OCI-LY1 (cell line): ENCODE results near the gene MCF2L.

Experiments used
- H2AFZ ChIP-seq: fragments of 200-600 bp; sonication (generic), shearing (Covaris generic); 2 replicates; pipeline ENCODE4 v1.6.0; 2014; ENCODE audit warnings: antibody characterized with exemption, mild to moderate bottlenecking, low read length
- H3F3A ChIP-seq: fragments of 200-600 bp; sonication (generic), shearing (Covaris generic); 2 replicates; pipeline ENCODE4 v1.6.0; 2014; ENCODE audit warnings: mild to moderate bottlenecking, antibody characterized with exemption, low read length, moderate library complexity; ENCODE audit not compliant: insufficient read depth
- H3K27ac ChIP-seq: fragments of 200-600 bp; sonication (generic); 2 replicates; pipeline ENCODE4 v1.5.1; 2014; ENCODE audit warnings: low read length, mixed run types, mild to moderate bottlenecking, low read depth; ENCODE audit not compliant: poor library complexity, severe bottlenecking
- H3K27me3 ChIP-seq: fragments of 200-600 bp; sonication (generic); 2 replicates; pipeline ENCODE4 v1.6.0; 2014; ENCODE audit warnings: antibody characterized with exemption, mild to moderate bottlenecking, low read length, moderate library complexity; ENCODE audit not compliant: insufficient read depth
- H3K36me3 ChIP-seq: fragments of 200-600 bp; sonication (generic); 2 replicates; pipeline ENCODE4 v1.6.1; 2014; ENCODE audit warnings: mild to moderate bottlenecking, antibody characterized with exemption, low read length, moderate library complexity, mixed read lengths; ENCODE audit not compliant: insufficient read depth
- H3K4me1 ChIP-seq: fragments of 200-600 bp; sonication (generic); 2 replicates; pipeline ENCODE4 v1.5.1; 2014; ENCODE audit warnings: mild to moderate bottlenecking, low read length, moderate library complexity; ENCODE audit not compliant: insufficient read depth, severe bottlenecking
- H3K4me2 ChIP-seq: fragments of 200-600 bp; sonication (generic), shearing (Covaris generic); 2 replicates; pipeline ENCODE4 v1.6.1; 2014; ENCODE audit warnings: low read length
- H3K4me3 ChIP-seq: fragments of 200-600 bp; sonication (generic); 2 replicates; pipeline ENCODE4 v1.5.1; 2014; ENCODE audit warnings: low read length, low read depth, mild to moderate bottlenecking, mixed read lengths; ENCODE audit not compliant: poor library complexity, severe bottlenecking
- H3K79me2 ChIP-seq: fragments of 200-600 bp; shearing (Covaris generic); 2 replicates; pipeline ENCODE4 v1.6.1; 2016; ENCODE audit warnings: mixed run types, low read length, mixed read lengths; ENCODE audit not compliant: insufficient read depth
- H3K9ac ChIP-seq: fragments of 200-600 bp; sonication (generic), shearing (Covaris generic); 2 replicates; pipeline ENCODE4 v1.6.1; 2014; ENCODE audit warnings: mild to moderate bottlenecking, low read length, mixed read lengths
- H3K9me2 ChIP-seq: fragments of 200-600 bp; sonication (generic), shearing (Covaris generic); 2 replicates; pipeline ENCODE4 v1.6.1; 2014; ENCODE audit warnings: low read depth, mild to moderate bottlenecking, low read length, mixed read lengths
- H3K9me3 ChIP-seq: fragments of 200-600 bp; shearing (Covaris generic); 2 replicates; pipeline ENCODE4 v1.6.1; 2014; ENCODE audit warnings: low read length, mixed read lengths
- H4K20me1 ChIP-seq: fragments of 200-600 bp; sonication (generic), shearing (Covaris generic); 2 replicates; pipeline ENCODE4 v1.6.0; 2016; ENCODE audit warnings: mild to moderate bottlenecking, low read length; ENCODE audit not compliant: insufficient read depth
- CTCF ChIP-seq: fragments of 200-600 bp; sonication (generic), shearing (Covaris generic); IDR thresholded peaks from 2 replicates; pipeline ENCODE4 v1.5.1; 2017; ENCODE audit warnings: mild to moderate bottlenecking, antibody characterized with exemption, low read length, moderate library complexity, mixed read lengths
- EZH2 ChIP-seq: fragments of 200-600 bp; sonication (generic), shearing (Covaris generic); IDR thresholded peaks from 2 replicates; pipeline ENCODE4 v1.8.0; 2017; ENCODE audit warnings: borderline replicate concordance, mixed run types, mild to moderate bottlenecking, antibody characterized with exemption, low read length, moderate library complexity, mixed read lengths

Gene MCF2L

GRCh38 chr13:112931028-112931934, 37.7 kb upstream of the MCF2L start:
- Histone ChIP-seq H3K27ac (no peak overlapping the region), H2AFZ (no peak overlapping the region), H3K4me2 (no peak overlapping the region), H3K9ac (no peak overlapping the region), H3K79me2 (no peaks in the 10 kb centered on the region), H3K9me3 (no peaks in the 10 kb centered on the region), H4K20me1 (no peaks in the 10 kb centered on the region), H3K27me3 (peaks cover 6% of the 10 kb centered on the region; the same call in 1 of the 2 replicates), H3K4me1 (no peaks in the 10 kb centered on the region), H3K9me2 (no peaks in the 10 kb centered on the region), H3K4me3 (no peak overlapping the region), H3K36me3 (no peaks in the 10 kb centered on the region), H3F3A (no peaks in the 10 kb centered on the region)
- peak; percentile 35; the same call in 1 of the 2 replicates for TF ChIP-seq CTCF
- TF ChIP-seq EZH2 = no peak

- H4K20me1 ChIP-seq = no peaks in the 10 kb centered on the region
- H3K4me2 ChIP-seq = no peak overlapping the region
Measured at GRCh38 chr13:112932971-112933370, 36.0 kb upstream of the MCF2L start.

GRCh38 chr13:112933649-112934048, 35.4 kb upstream of the MCF2L start:
- Histone ChIP-seq H3K9me3 (no peaks in the 10 kb centered on the region), H3K4me2 (no peak overlapping the region)

More at GRCh38 chr13:112932971-112933370, 36.0 kb upstream of the MCF2L start:
- Histone ChIP-seq H3K4me3 (no peak overlapping the region), H3K27ac (no peak overlapping the region), H3K4me1 (no peaks in the 10 kb centered on the region), H3F3A (no peaks in the 10 kb centered on the region), H3K27me3 (peaks cover 10% of the 10 kb centered on the region; the same call in 1 of the 2 replicates), H3K9me3 (no peaks in the 10 kb centered on the region), H3K36me3 (no peaks in the 10 kb centered on the region), H3K79me2 (no peaks in the 10 kb centered on the region), H2AFZ (no peak overlapping the region), H3K9ac (no peak overlapping the region), H3K9me2 (no peaks in the 10 kb centered on the region)
- no peak for TF ChIP-seq CTCF
- TF ChIP-seq EZH2 = no peak

More at GRCh38 chr13:112933649-112934048, 35.4 kb upstream of the MCF2L start:
- H3K9ac ChIP-seq = no peak overlapping the region
- no peaks in the 10 kb centered on the region for H3K79me2 ChIP-seq
- no peak overlapping the region for H3K4me3 ChIP-seq
- no peaks in the 10 kb centered on the region for H3K36me3 ChIP-seq
- no peaks in the 10 kb centered on the region for H3K4me1 ChIP-seq
- no peaks in the 10 kb centered on the region for H3F3A ChIP-seq
- H3K9me2 ChIP-seq = no peaks in the 10 kb centered on the region
- H3K27me3 ChIP-seq = peaks cover 10% of the 10 kb centered on the region; the same call in 1 of the 2 replicates
- no peaks in the 10 kb centered on the region for H4K20me1 ChIP-seq
- no peak for TF ChIP-seq EZH2
- no peak for TF ChIP-seq CTCF
- H3K27ac ChIP-seq = no peak overlapping the region
- no peak overlapping the region for H2AFZ ChIP-seq
